Heart left ventricle (tissue), 16 donors: ENCODE measurements around the gene ABHD16B. TPM values are rescaled to one million over a fixed set of nuclear protein-coding genes. Genes with fewer than 3 reads are reported as not detected.
"Not testable (repeated sequence)": the region's sequence is repeated elsewhere in the genome, so short reads cannot be mapped to it uniquely, and the experiment has no call there.

ENCODE experiments used
- ATAC-seq, 4 donors: fragments of 200-7000 bp; cut with Tn5 transposase; one replicate each; pipeline ENCODE4 v1.9.1; 2020 to 2022; ENCODE audit warnings: moderate library complexity in 4 of 4, mild to moderate bottlenecking in 3 of 4, moderate number of reproducible peaks in 1 of 4
- DNase-seq, 5 donors: peaks; one replicate each; pipeline ENCODE4 v3.0.0-alpha.2; 2020
- H3K27ac ChIP-seq, 12 donors: fragments of 200-600 bp; sonication (generic) in 4 of 12; one replicate each; pipeline versions ENCODE4 v1.5.0 to v1.8.0; 2016 to 2022; ENCODE audit warnings: mild to moderate bottlenecking in 2 of 12
- H3K27me3 ChIP-seq, 9 donors: fragments of 200-600 bp; sonication (generic) in 2 of 9; one replicate each; pipeline versions ENCODE4 v1.5.1 to v1.8.0; 2016 to 2022; ENCODE audit warnings: mild to moderate bottlenecking in 3 of 9
- H3K36me3 ChIP-seq, 9 donors: fragments of 200-600 bp; sonication (generic) in 2 of 9; one replicate each; pipeline versions ENCODE4 v1.5.0 to v1.8.0; 2018 to 2022; ENCODE audit warnings: mild to moderate bottlenecking in 2 of 9
- H3K4me1 ChIP-seq, 12 donors: fragments of 200-600 bp; sonication (generic) in 4 of 12; one replicate each; pipeline versions ENCODE4 v1.5.0 to v1.8.0; 2016 to 2022; ENCODE audit warnings: mild to moderate bottlenecking in 3 of 12
- H3K4me3 ChIP-seq, 12 donors: fragments of 200-600 bp; sonication (generic) in 4 of 12; one replicate each; pipeline versions ENCODE4 v1.5.0 to v1.8.0; 2017 to 2022; ENCODE audit warnings: mild to moderate bottlenecking in 9 of 12, moderate library complexity in 4 of 12
- H3K9me3 ChIP-seq, 12 donors: fragments of 200-600 bp; sonication (generic) in 4 of 12; one replicate each; pipeline versions ENCODE4 v1.5.0 to v1.8.0; 2016 to 2022; ENCODE audit warnings: mild to moderate bottlenecking in 1 of 12
- POLR2A ChIP-seq, 2 donors: fragments of 450-650 bp; IDR thresholded peaks; one replicate each; pipeline ENCODE4 v1.6.1; 2017; ENCODE audit warnings: antibody characterized with exemption in 2 of 2, mild to moderate bottlenecking in 2 of 2, moderate library complexity in 2 of 2
- WGBS, 4 donors: extraction: QIAGEN DNeasy Blood & Tissue Kit in 2 of 4; methylation state at CpG; one replicate each; pipeline versions ENCODE4 v1.1.5 to v1.1.7; 2013 to 2018; 5-methylcytosine and 5-hydroxymethylcytosine counted together
- intact Hi-C, 10 donors: fragments of 100-400 bp; cut with DNase I; formaldehyde crosslinking; loops; one replicate each; pipeline versions ENCODE4 v1.11.1 to v1.14.2; 2022
- polyA plus RNA-seq, 2 donors: library from polyadenylated mRNA; stranded (reverse); fragments of 200-250 nt; gene quantifications; one replicate each; pipeline ENCODE4 v1.2.3, GENCODE V29; 2013
- total RNA-seq, 9 donors: library from RNA; depleted of rRNA in 2 of 9; stranded (reverse); fragments of >200 nt in 2 of 9; fragmentation: NEBNext Ultra II Directional in 3 of 9; extraction: Animal tissue kit (Norgen Biotek cat#: 25700) in 3 of 9; gene quantifications; one replicate each; pipeline versions ENCODE4 v1.1.0 to v1.2.4, GENCODE V29; 2016 to 2023
- TF ChIP-seq, protein P1 (sequence below), 12 donors: fragments of 200-600 bp; sonication (generic) in 4 of 12; IDR thresholded peaks; one replicate each; pipeline versions ENCODE4 v1.5.0 to v1.8.0; 2018 to 2022; ENCODE audit warnings: antibody characterized with exemption in 12 of 12, mild to moderate bottlenecking in 5 of 12
- donor health status: ischemic (EF 13 %, LVEDD 7.1; RV severe dilation, severe dysfunction).
- donor health status: healthy with polysubstance abuse.
- donor health status: DM: no; HTN: yes; CAD: no.
- donor health status: DM: no; HTN: no; CAD: no.
- donor health status: ischemic (EF 25% LVEDD 6.9; RV normal size, moderate dysfunction).
- donor health status: ischemic (EF 25% LVEDD 5.7; RV mildly dilated, moderate dysfunction).
- donor health status: healthy.
- donor health status: DM: yes; HTN: yes; CAD: no.
- donor health status: ischemic (EF 35%, LVEDD 5.7; RV mildly dilated, moderate dysfunction).
- donor health status: nonischemic (EF 11% LVEDD 7.7; RV severe dilation, severe dysfunction).
- donor health status: DM: yes; HTN: yes; CAD: no.
- donor health status: PGD.
- donor health status: ischemic (EF 29% LVEDD 5.4; RV normal size, mild dysfunction).
- donor health status: nonischemic (EF 23%, LVEDD 6.1; RV moderate dilation, normal function).

The ABHD16B gene
- total and polyA plus RNA-seq, 11 donors = 0.12 to 0.72 TPM; not detected in 9

DNA sequence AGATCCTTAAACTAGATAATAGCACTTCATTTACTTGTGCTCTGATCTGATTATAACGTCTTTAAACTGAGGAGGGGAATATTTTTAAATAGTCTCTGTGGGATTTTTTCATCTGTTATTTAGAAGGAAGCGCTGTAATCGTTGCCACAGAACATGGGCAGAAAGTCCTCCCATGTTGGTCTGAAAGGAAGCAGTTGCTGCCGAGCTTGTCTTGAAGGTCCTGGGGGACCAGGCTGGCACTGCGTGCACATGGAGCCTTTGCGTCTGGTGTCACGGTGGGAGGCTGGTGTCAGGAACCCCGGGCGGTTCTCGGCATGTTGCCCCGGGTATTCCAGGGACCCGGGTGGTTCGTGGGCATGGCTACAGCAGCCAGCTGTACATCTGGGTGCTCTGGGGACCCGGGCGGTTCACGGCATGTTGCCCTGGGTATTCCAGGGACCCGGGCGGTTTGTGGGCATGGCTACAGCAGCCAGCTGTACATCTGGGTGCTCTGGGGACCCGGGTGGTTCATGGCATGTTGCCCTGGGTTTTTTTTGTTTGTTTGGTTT, 15.3 kb downstream of the ABHD16B start:
- WGBS, 4 donors = 92 to 94% (median 93%) methylated on average over 19 of the region's 19 CpGs
- ATAC-seq (no peak), DNase-seq (no peak)
- Histone ChIP-seq H3K9me3 (no peaks in the 10 kb centered on the region), H3K36me3 (peaks cover 0 to 88% (median 73%) of the 10 kb centered on the region in 9 donors), H3K4me3 (no peak overlapping the region), H3K4me1 (peaks cover 0 to 26% (median 4%) of the 10 kb centered on the region in 12 donors), H3K27me3 (no peaks in the 10 kb centered on the region), H3K27ac (no peak overlapping the region)
- intact Hi-C loops = loop anchor here in 1 of 10 donors (10.0 kb wide), 1 partner anchor 342 kb away; the partner anchor contains the start of gene PTK6
- TF ChIP-seq, protein P1, sequence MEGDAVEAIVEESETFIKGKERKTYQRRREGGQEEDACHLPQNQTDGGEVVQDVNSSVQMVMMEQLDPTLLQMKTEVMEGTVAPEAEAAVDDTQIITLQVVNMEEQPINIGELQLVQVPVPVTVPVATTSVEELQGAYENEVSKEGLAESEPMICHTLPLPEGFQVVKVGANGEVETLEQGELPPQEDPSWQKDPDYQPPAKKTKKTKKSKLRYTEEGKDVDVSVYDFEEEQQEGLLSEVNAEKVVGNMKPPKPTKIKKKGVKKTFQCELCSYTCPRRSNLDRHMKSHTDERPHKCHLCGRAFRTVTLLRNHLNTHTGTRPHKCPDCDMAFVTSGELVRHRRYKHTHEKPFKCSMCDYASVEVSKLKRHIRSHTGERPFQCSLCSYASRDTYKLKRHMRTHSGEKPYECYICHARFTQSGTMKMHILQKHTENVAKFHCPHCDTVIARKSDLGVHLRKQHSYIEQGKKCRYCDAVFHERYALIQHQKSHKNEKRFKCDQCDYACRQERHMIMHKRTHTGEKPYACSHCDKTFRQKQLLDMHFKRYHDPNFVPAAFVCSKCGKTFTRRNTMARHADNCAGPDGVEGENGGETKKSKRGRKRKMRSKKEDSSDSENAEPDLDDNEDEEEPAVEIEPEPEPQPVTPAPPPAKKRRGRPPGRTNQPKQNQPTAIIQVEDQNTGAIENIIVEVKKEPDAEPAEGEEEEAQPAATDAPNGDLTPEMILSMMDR (IDR thresholded peaks at IDR 0.05) = no peak
- no peak for TF ChIP-seq POLR2A (IDR thresholded peaks at IDR 0.05)

DNA sequence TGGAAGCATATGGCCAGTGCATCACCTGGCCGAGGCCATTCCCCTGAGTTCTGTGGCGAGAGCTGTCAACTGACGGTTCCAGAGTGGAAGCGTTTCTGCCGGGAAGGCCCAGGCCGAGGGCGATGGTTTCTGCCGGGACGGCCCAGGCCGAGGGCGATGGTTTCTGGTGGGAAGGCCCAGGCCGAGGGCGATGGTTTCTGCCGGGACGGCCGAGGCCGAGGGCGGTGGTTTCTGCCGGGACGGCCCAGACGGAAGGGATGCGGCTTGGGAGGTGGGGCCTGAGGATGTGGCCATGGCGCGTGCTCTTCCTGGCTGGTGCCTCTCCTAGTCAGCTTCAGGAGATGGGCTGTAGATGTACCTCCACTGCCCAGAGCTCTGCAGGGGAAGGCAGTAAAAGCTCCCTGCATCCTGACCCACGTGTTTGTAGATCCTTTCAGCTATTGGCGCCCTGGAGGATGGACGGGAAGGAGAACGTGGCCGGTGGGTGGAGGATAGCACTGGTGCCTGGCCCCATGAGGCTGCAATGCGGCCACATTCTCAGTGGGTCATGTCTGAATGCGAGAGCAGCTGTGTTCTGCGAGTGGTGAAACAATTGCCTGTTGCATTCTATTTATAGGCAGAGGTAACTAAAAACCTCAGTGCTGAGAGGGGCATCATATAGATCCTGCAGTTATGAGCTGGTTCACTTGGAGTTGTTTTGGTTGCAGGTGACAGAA, 16.6 kb downstream of the ABHD16B start:
- H3K4me1 ChIP-seq = peaks cover 0 to 17% (median 4%) of the 10 kb centered on the region in 12 donors
- intact Hi-C loops = loop anchor here in 1 of 10 donors (10.0 kb wide), 1 partner anchor 343 kb away; the partner anchor contains the start of gene PTK6
- H3K4me3 ChIP-seq = no peak overlapping the region
- 78 to 81% (median 81%) methylated on average over 28 to 32 of the region's 32 CpGs for WGBS, 4 donors
- no peaks in the 10 kb centered on the region for H3K9me3 ChIP-seq
- H3K27me3 ChIP-seq = no peaks in the 10 kb centered on the region
- peaks cover 0 to 87% (median 67%) of the 10 kb centered on the region in 9 donors for H3K36me3 ChIP-seq
- DNase-seq (no peak), ATAC-seq (peak in 2 of 4 donors; percentile 12 to 14)
- TF ChIP-seq, protein P1 (IDR thresholded peaks at IDR 0.05) = no peak
- TF ChIP-seq POLR2A (IDR thresholded peaks at IDR 0.05) = no peak
- no peak overlapping the region for H3K27ac ChIP-seq

DNA sequence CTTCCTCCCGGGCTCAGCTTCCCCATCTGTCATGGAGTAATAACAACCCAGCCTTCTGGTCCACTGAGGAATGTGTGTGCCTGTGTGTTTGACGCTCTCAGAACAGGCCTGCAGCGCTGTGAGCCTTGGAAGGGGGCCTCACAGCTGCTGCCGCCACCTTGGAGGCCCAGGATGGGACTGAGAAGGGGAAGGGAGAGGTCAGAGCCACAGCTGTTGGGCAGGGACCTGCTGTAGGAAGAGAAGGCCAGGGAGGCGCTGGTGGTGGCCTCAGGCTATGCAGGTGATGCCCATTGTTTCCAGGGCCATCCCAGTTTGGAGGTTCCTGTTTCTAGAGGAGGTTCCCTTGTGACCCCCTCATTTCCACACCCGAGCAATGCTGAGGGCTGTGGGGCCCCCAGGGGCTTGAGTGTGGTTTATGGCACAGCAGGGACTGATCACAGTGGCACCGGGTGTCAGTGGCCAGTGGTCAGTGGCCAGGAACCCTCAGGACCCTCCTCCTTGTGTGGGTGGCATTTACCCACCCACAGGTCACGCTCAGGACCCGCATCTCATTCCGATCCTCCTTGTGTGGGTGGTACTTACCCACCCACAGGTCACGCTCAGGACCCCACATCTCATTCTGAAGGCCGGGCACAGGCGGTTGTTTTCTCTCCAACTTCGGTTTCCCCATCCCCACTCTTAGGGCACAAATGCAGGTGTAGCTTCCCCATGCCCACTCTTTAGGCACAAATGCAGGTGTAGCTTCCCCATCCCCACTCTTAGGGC, 17.8 kb downstream of the ABHD16B start:
- WGBS, 4 donors = 91 to 96% (median 94%) methylated on average over 12 to 14 of the region's 14 CpGs
- ATAC-seq (no peak), DNase-seq (no peak)
- no peak overlapping the region for H3K27ac ChIP-seq
- H3K4me3 ChIP-seq = no peak overlapping the region
- peaks cover 0 to 87% (median 67%) of the 10 kb centered on the region in 9 donors for H3K36me3 ChIP-seq
- intact Hi-C loops = loop anchor here in 1 of 10 donors (10.0 kb wide), 1 partner anchor 344 kb away; the partner anchor contains the start of gene PTK6
- no peaks in the 10 kb centered on the region for H3K9me3 ChIP-seq
- no peaks in the 10 kb centered on the region for H3K27me3 ChIP-seq
- peaks cover 0 to 15% (median 2%) of the 10 kb centered on the region in 12 donors for H3K4me1 ChIP-seq
- TF ChIP-seq POLR2A (IDR thresholded peaks at IDR 0.05) = no peak
- TF ChIP-seq, protein P1 (IDR thresholded peaks at IDR 0.05) = no peak

DNA sequence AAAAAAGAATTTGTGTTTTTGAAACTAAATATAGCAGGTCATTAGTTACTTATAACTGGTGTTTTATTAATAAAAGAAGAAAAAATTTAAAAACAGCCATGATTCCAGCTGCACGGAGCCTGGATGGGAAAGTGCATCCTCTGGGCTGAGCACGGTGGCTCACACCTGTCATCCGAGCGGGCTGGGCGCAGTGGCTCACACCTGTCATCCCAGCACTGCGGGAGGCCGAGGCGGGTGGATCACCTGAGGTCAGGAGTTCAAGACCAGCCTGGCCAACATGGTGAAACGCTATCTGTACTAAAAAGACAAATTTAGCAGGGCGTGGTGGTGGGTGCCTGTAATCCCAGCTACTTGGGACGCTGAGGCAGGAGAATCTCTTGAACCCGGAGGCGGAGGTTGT, 19.6 kb downstream of the ABHD16B start:
- peaks cover 0 to 88% (median 60%) of the 10 kb centered on the region in 9 donors for H3K36me3 ChIP-seq

More for the DNA sequence above, 19.6 kb downstream of the ABHD16B start:
- 90 to 97% (median 95%) methylated on average over 13 of the region's 13 CpGs for WGBS, 4 donors
- ATAC-seq, DNase-seq, H3K27me3 ChIP-seq, H3K4me3 ChIP-seq, H3K9me3 ChIP-seq, H3K27ac ChIP-seq, intact Hi-C loops: not testable (repeated sequence)
- peaks cover 0 to 26% (median 7%) of the 10 kb centered on the region in 12 donors for H3K4me1 ChIP-seq
